Neural progenitor cell (in vitro differentiated cells): ENCODE measurements around the gene GLIS2. TPM values are rescaled to one million over a fixed set of nuclear protein-coding genes. Genes with fewer than 3 reads are reported as not detected.
A peak's percentile ranks its signal among the peaks of the same experiment; 100 is the strongest.
"Not testable (repeated sequence)": the region's sequence is repeated elsewhere in the genome, so short reads cannot be mapped to it uniquely, and the experiment has no call there.

Source experiments
- DNase-seq: peaks from one replicate; pipeline ENCODE4 v3.0.0-alpha.2; 2016; ENCODE audit warnings: low spot score
- H2AFZ ChIP-seq: fragments of 200-600 bp; sonication (generic); replicated peaks from 2 replicates; pipeline ENCODE4 v1.6.1; 2016; ENCODE audit warnings: antibody characterized with exemption
- H3F3A ChIP-seq: fragments of 200-600 bp; sonication (generic); 2 replicates; pipeline ENCODE4 v1.6.1; 2016; ENCODE audit warnings: antibody characterized with exemption, low read depth
- H3K27ac ChIP-seq: fragments of 200-600 bp; sonication (generic); 2 replicates; pipeline ENCODE4 v1.5.1; 2016; ENCODE audit warnings: mild to moderate bottlenecking
- H3K27me3 ChIP-seq: fragments of 200-600 bp; sonication (generic); 2 replicates; pipeline ENCODE4 v1.6.1; 2016; ENCODE audit warnings: mild to moderate bottlenecking, moderate library complexity
- H3K36me3 ChIP-seq: fragments of 200-600 bp; sonication (generic); 2 replicates; pipeline ENCODE4 v1.5.1; 2016
- H3K4me1 ChIP-seq: fragments of 200-600 bp; sonication (generic); 2 replicates; pipeline ENCODE4 v1.6.1; 2016; ENCODE audit warnings: mixed run types
- H3K4me2 ChIP-seq: fragments of 200-600 bp; sonication (generic); 2 replicates; pipeline ENCODE4 v1.6.1; 2016
- H3K4me3 ChIP-seq: fragments of 200-600 bp; sonication (generic); 2 replicates; pipeline ENCODE4 v1.5.1; 2016
- H3K79me2 ChIP-seq: fragments of 200-600 bp; sonication (generic); 2 replicates; pipeline ENCODE4 v1.6.1; 2016; ENCODE audit warnings: low read depth
- H3K9ac ChIP-seq: fragments of 200-600 bp; sonication (generic); 2 replicates; pipeline ENCODE4 v1.6.1; 2016
- H3K9me3 ChIP-seq: fragments of 200-600 bp; sonication (generic); 2 replicates; pipeline ENCODE4 v1.5.1; 2016; ENCODE audit warnings: low read depth
- H4K20me1 ChIP-seq: fragments of 200-600 bp; sonication (generic); 2 replicates; pipeline ENCODE4 v1.6.1; 2016; ENCODE audit warnings: low read depth
- H3K27ac Mint-ChIP-seq: 3 replicates; pipeline ENCODE4 v1.8.0; 2021; ENCODE audit warnings: mixed read lengths
- H3K27me3 Mint-ChIP-seq: 2 replicates; pipeline ENCODE4 v1.8.0; 2022; ENCODE audit warnings: low read depth, mild to moderate bottlenecking, inconsistent platforms, moderate library complexity, mixed read lengths; ENCODE audit not compliant: insufficient read depth
- H3K36me3 Mint-ChIP-seq: 3 replicates; pipeline ENCODE4 v1.8.0; 2021; ENCODE audit warnings: mixed read lengths
- H3K4me1 Mint-ChIP-seq: 3 replicates; pipeline ENCODE4 v1.8.0; 2021; ENCODE audit warnings: mixed read lengths
- H3K4me3 Mint-ChIP-seq: 3 replicates; pipeline ENCODE4 v1.8.0; 2021; ENCODE audit warnings: mild to moderate bottlenecking, moderate library complexity, mixed read lengths
- H3K9me3 Mint-ChIP-seq: 3 replicates; pipeline ENCODE4 v1.8.0; 2020; ENCODE audit warnings: mixed read lengths
- CTCF ChIP-seq: fragments of 200-600 bp; sonication (generic); IDR thresholded peaks from 2 replicates; pipeline ENCODE4 v1.5.1; 2017; ENCODE audit warnings: antibody characterized with exemption, mild to moderate bottlenecking
- EZH2 ChIP-seq: fragments of 200-600 bp; sonication (generic); IDR thresholded peaks from 2 replicates; pipeline ENCODE4 v1.6.1; 2017; ENCODE audit warnings: antibody characterized with exemption, mild to moderate bottlenecking, moderate library complexity
- EZH2phosphoT487 ChIP-seq: fragments of 200-600 bp; sonication (generic); IDR thresholded peaks from 2 replicates; pipeline ENCODE4 v1.6.1; 2017; ENCODE audit warnings: antibody characterized with exemption
- total RNA-seq: library from RNA; depleted of rRNA; stranded (reverse); fragments of >200 nt; gene quantifications from 2 replicates; pipeline ENCODE4 v1.2.3, GENCODE V29; 2015; ENCODE audit warnings: low replicate concordance

GLIS2 gene
- total RNA-seq, 1 donor from 2014 or later = 0.15 TPM

GRCh38 chr16:4340443-4340842, 24.6 kb downstream of the GLIS2 start:
- H3K9me3 Mint-ChIP-seq = peaks cover 4% of the 10 kb centered on the region
- TF ChIP-seq EZH2phosphoT487 (no peak), CTCF (no peak), EZH2 (no peak)
- no peak overlapping the region for H3K4me3 ChIP-seq
- peaks cover 9% of the 10 kb centered on the region for H4K20me1 ChIP-seq
- peaks cover 15% of the 10 kb centered on the region for H3K27me3 Mint-ChIP-seq
- H3K4me3 Mint-ChIP-seq = no peak overlapping the region
- no peak for DNase-seq
- H3K36me3 ChIP-seq = no peaks in the 10 kb centered on the region
- peaks cover 26% of the 10 kb centered on the region for H3K79me2 ChIP-seq
- H3K4me1 ChIP-seq = no peaks in the 10 kb centered on the region
- H3K9me3 ChIP-seq = no peaks in the 10 kb centered on the region
- no peak overlapping the region for H2AFZ ChIP-seq
- H3K4me1 Mint-ChIP-seq = peaks cover 3% of the 10 kb centered on the region
- no peak overlapping the region for H3K27ac ChIP-seq
- no peak overlapping the region for H3K9ac ChIP-seq
- H3K36me3 Mint-ChIP-seq = peaks cover 17% of the 10 kb centered on the region
- no peaks in the 10 kb centered on the region for H3K27me3 ChIP-seq
- no peak overlapping the region for H3K27ac Mint-ChIP-seq
- H3K4me2 ChIP-seq = no peak overlapping the region
- peaks cover 5% of the 10 kb centered on the region for H3F3A ChIP-seq

GRCh38 chr16:4341250-4341649, 25.4 kb downstream of the GLIS2 start:
- Histone ChIP-seq H3K9me3 (no peaks in the 10 kb centered on the region), H3K4me1 (no peaks in the 10 kb centered on the region), H3F3A (peaks cover 5% of the 10 kb centered on the region), H2AFZ (no peak overlapping the region), H3K4me2 (no peak overlapping the region), H3K9ac (no peak overlapping the region), H3K36me3 (no peaks in the 10 kb centered on the region), H3K27me3 (no peaks in the 10 kb centered on the region), H3K79me2 (peaks cover 34% of the 10 kb centered on the region), H3K4me3 (no peak overlapping the region), H4K20me1 (peaks cover 5% of the 10 kb centered on the region), H3K27ac (no peak overlapping the region)
- Mint-ChIP-seq H3K4me3 (no peak overlapping the region), H3K9me3 (peaks cover 4% of the 10 kb centered on the region), H3K27ac (no peak overlapping the region), H3K36me3 (peaks cover 13% of the 10 kb centered on the region), H3K27me3 (peaks cover 15% of the 10 kb centered on the region), H3K4me1 (no peaks in the 10 kb centered on the region)
- no peak for DNase-seq
- TF ChIP-seq EZH2 = no peak
- TF ChIP-seq CTCF = no peak
- no peak for TF ChIP-seq EZH2phosphoT487

DNA sequence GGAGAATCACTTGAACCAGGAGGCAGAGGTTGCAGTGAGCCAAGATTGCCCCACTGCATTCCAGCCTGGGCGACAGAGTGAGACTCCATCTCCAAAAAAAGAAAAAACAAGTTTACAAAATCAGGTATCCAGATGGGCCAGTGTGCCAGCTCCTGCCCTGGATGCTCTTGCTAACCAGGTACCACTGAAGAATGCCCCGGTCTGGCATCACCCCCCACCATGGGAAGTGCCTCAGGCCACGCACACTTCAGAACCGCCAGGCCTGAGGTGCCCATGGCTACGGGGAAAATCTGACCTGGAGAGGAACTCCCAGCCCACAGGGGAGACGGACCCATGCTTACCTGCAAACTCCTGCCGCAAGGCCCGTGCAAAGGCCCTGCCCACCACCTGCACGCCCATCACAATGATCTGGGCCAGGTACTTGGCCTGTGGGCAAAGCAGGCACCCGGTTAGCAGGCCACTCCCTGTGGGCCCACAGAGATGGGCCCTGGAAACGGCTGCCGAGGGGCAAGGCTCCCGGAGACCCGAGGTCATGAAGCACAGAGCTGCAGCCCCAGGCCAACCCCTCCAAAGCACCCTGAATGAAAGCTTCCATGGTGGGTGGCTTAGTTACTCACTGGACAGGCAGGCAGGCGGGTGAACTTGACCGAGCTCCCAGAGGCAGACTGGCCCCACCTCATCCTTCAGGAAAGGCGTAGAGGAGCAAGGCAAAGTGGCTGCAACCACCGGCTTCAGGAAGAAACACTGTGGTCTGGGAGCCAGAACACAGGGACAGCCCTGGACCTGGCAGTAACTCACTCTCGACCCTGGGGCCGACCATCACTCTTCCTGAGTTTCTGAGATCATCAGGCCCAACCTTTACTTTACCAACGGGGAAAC, 27.2 kb downstream of the GLIS2 start:
- peaks cover 4% of the 10 kb centered on the region for H3K9me3 Mint-ChIP-seq
- H3F3A ChIP-seq = peaks cover 5% of the 10 kb centered on the region
- TF ChIP-seq EZH2 (no peak), CTCF (no peak), EZH2phosphoT487 (no peak)
- no peaks in the 10 kb centered on the region for H3K27me3 ChIP-seq
- peaks cover 3% of the 10 kb centered on the region for H3K4me1 Mint-ChIP-seq
- H4K20me1 ChIP-seq = peaks cover 12% of the 10 kb centered on the region
- no peaks in the 10 kb centered on the region for H3K4me1 ChIP-seq
- no peak overlapping the region for H3K27ac ChIP-seq
- H3K27me3 Mint-ChIP-seq = peaks cover 15% of the 10 kb centered on the region
- no peak overlapping the region for H3K4me2 ChIP-seq
- peaks cover 13% of the 10 kb centered on the region for H3K36me3 Mint-ChIP-seq
- no peak overlapping the region for H3K4me3 ChIP-seq
- H2AFZ ChIP-seq = no peak overlapping the region
- H3K27ac Mint-ChIP-seq = peak overlapping the region; percentile 83
- no peak overlapping the region for H3K9ac ChIP-seq
- no peak for DNase-seq
- peaks cover 51% of the 10 kb centered on the region for H3K79me2 ChIP-seq
- H3K36me3 ChIP-seq = no peaks in the 10 kb centered on the region
- H3K4me3 Mint-ChIP-seq = no peak overlapping the region
- no peaks in the 10 kb centered on the region for H3K9me3 ChIP-seq

GRCh38 chr16:4344300-4344982, 28.6 kb downstream of the GLIS2 start:
- peaks cover 63% of the 10 kb centered on the region for H3K79me2 ChIP-seq
- not testable (repeated sequence) for H3K27me3 ChIP-seq, H3K9me3 ChIP-seq, H3F3A ChIP-seq, H3K9me3 Mint-ChIP-seq, H3K36me3 ChIP-seq, H3K4me1 ChIP-seq, H3K4me2 ChIP-seq, H3K4me3 ChIP-seq, H3K4me1 Mint-ChIP-seq, H2AFZ ChIP-seq, H3K9ac ChIP-seq, H3K27ac ChIP-seq, H3K27ac Mint-ChIP-seq
- H4K20me1 ChIP-seq = peaks cover 16% of the 10 kb centered on the region
- DNase-seq = peak; percentile 38
- Mint-ChIP-seq H3K36me3 (peaks cover 14% of the 10 kb centered on the region), H3K27me3 (peaks cover 17% of the 10 kb centered on the region), H3K4me3 (peak overlapping the region; percentile 44)
